AG09319 (cell line): ENCODE measurements around the gene PDE10A.

Experiments used
- DNase-seq: peaks from one replicate; pipeline ENCODE4 v3.0.0-alpha.2; 2010; ENCODE audit warnings: low read depth; ENCODE audit errors: extremely low read depth
- TF ChIP-seq, protein P1 (sequence below): IDR thresholded peaks from 2 replicates; pipeline ENCODE4 v1.5.1; 2011; ENCODE audit warnings: low read depth, mild to moderate bottlenecking, inconsistent platforms, low read length, moderate library complexity

Gene PDE10A

DNA sequence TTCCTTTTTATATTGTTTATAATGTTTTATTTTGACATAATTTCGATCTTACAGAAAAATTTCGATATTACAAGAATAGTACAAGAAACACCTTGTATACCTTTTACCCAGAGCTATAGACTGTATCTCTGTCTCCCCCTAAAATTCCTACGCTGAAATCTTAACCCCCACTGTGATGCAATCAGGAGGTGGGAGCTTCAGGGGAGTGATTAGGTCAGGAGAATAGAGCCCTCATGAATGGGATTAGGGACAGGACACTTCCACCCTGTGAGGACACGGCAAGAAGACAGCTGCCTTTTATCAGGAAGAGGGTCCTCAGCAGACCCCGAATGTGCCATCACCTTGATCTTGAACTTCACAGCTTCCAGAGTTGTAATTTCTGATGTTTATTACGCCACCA lies 204.9 kb downstream of the PDE10A start:
- DNase-seq: no peak

DNA sequence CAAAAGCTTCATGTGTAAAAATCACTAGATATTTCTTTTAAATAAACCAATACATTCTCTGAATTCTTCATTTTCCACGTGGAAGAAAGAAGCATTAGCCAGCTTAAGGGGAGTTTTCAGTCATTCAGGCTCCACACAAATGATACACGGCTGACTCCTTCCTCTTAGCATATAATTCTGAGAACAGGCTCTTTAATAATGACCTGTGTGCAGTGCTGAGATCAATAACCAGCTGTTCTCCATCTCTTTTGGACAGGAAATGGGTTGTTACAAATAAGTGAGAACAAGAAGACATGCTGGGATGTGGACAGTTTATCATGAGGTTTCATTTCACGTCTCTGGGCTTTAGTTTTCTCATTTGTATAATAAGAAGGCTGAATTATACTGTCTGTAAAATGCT lies 206.8 kb downstream of the PDE10A start:
- TF ChIP-seq, protein P1, sequence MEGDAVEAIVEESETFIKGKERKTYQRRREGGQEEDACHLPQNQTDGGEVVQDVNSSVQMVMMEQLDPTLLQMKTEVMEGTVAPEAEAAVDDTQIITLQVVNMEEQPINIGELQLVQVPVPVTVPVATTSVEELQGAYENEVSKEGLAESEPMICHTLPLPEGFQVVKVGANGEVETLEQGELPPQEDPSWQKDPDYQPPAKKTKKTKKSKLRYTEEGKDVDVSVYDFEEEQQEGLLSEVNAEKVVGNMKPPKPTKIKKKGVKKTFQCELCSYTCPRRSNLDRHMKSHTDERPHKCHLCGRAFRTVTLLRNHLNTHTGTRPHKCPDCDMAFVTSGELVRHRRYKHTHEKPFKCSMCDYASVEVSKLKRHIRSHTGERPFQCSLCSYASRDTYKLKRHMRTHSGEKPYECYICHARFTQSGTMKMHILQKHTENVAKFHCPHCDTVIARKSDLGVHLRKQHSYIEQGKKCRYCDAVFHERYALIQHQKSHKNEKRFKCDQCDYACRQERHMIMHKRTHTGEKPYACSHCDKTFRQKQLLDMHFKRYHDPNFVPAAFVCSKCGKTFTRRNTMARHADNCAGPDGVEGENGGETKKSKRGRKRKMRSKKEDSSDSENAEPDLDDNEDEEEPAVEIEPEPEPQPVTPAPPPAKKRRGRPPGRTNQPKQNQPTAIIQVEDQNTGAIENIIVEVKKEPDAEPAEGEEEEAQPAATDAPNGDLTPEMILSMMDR: no peak
- no peak for DNase-seq

More for the DNA sequence above, 204.9 kb downstream of the PDE10A start:
- TF ChIP-seq, protein P1: no peak

DNA sequence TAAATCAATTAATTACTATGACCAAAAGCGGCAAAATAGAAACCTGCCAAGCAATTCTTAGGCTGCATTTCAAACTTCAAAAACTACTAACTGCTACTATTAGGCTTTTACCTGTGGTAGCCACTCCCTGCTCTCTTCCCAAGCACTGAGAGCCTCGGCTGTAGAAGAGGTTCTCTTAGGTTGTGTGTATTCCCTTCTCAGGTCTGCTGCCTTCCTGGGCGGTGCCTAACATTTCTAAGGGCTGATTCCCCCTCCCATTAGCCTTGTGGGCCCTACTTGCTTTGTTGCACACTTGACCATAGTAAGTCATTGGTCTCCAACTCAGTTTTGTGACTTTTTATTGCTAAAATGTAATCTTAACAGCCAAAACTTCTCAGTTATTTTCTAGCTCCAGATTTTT lies 207.6 kb downstream of the PDE10A start:
- TF ChIP-seq, protein P1: no peak
- DNase-seq: no peak

DNA sequence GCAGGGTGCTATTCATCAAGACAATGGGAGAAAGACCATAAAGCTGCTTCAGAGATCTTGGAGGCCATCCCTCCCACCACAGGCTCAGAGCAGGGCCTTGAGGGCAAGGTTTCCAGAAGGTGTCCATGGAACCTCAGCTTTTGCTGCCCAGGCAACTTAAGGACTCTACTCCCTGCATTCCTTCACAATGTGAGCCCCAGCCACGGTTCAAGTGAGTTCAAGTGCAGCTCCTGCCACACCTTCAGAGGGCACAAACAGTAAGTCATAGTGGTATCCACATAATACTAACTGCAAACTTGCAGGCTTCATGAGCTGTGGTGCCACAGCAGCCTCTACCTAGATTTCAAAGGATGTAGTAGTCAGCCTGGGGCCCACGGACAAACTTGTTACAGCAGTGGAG lies 209.6 kb downstream of the PDE10A start:
- TF ChIP-seq, protein P1: no peak

DNA sequence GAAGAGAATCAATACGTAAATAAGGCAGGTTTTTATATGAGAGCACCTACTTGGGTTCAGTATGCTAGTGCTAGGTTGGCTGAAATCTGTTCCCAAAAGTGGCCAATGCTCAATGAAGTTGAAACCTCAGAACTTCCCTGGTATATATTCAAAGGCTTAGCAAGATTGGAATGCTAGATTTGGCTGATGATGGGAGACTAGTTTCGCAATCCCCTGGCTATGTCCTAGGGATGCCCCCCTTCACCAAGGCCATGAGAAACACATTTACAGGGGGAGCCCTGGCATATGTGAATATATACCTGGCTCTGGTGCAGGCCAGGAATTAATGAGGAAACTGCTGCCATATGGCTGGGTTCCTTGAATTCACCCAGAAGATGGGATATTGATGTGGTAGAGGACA lies 211.2 kb downstream of the PDE10A start:
- TF ChIP-seq, protein P1: no peak
- no peak for DNase-seq

More for the DNA sequence above, 209.6 kb downstream of the PDE10A start:
- DNase-seq: no peak

DNA sequence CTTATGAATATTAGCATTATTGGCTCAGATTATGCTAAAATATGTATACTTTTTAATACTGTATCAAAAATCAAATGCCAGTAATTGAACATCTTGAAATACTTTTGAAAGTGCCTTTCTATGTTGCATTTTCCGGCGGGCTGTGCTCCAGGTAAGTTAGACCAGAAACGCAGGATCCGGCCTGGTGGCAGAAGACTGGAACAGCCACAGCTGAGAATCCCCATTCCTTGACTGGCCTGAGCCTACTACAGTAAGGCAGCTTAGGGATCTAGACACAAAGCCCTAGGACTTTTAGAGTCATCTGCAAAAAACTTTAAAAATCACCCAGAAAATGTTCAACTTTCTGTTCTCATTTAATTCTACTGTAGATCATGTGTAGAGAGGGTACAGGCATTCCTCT lies 214.8 kb downstream of the PDE10A start:
- TF ChIP-seq, protein P1: no peak
- no peak for DNase-seq

DNA sequence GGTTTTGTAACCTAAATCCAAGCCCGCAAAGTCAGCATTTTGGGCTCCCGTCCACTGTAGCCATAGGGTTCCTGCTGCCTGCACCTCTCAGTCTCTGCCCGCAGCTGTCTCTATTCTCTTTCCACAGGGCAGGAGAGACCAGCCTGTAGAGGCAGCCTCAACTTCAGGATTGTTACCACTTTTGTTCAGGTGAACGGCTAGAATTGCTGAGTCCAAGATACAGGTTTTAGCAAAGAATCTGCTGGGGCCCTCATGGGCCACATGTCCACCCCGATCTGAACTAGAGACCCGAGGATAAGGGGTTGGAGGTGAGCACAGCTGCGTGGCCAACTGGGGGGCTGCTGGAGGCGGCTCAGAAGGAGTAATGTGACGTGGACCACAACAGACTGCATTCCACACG lies 215.9 kb downstream of the PDE10A start:
- no peak for DNase-seq
- TF ChIP-seq, protein P1: no peak
